HPDE6-E6E7 (cell line): ENCODE results near the gene CRYBA2.

ENCODE experiments used
- DNase-seq: peaks from one replicate; pipeline ENCODE4 v3.0.0; 2011; ENCODE audit warnings: missing footprints; ENCODE audit errors: extremely low spot score

Gene CRYBA2

DNA sequence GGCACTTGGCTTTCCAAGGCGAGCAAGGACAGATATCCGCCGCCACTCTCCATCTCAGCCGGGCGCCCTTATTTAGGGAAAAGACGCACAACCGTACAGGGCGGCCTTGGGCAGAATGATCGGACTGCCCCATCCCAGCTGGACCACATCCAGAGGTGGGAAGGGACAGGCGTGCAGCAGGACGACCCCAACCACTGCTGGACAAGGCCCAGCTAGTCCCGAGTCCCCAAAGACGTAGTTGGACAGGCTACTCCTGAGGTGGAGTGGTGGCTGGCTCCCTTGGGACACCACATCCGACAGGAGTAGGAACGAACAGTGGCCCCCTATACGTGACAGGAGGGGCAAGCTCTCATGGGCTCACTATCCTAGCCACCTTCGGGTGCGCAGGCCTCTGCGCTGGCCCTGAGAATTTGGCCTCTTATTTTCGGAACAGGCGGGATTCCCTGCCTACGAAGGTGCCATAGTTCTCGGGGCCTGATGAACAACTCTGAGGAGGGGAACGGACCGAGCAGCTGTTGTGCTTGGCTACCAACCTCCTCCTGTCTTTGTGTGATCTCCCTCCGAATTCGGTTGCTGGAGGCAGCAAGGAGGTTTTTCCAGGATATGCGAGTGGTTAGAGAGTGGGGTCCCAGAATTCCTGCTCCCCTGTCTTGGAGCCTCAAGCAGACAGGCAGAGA, 10.5 kb downstream of the CRYBA2 start:
- DNase-seq = no peak

DNA sequence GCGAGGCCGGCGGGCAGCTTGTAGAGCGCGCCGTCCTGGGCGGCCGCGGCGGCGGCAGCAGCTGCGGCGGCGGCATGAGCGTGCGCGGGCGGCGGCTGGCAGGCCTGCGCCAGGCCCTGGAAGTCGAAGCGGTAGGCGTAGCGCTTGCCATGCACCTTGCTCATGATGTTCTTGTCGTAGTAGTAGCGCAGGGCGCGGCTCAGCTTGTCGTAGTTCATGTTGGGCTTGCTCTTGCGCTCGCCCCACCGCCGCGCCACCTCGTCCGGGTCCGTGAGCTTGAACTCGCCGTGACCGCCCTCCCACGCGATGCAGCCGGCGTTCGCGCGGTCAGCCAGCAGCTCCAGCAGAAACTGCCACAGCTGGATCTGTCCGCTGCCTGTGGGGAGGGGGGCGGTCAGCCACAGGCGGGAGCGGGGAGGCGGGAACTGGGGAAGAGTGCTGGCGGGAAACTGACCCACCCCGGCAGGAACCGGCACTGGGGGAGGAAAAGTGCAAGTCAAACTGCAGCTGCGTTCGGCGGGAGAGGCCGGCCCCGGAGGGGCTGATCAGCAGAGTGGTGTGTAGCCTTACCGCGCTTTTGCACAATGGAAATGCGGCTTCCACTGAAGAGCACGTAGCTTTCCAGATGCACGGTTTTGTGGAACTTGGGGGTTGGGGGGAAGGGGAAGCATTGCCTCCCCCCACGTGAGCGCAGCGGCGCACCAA, 11.2 kb downstream of the CRYBA2 start:
- DNase-seq = no peak

DNA sequence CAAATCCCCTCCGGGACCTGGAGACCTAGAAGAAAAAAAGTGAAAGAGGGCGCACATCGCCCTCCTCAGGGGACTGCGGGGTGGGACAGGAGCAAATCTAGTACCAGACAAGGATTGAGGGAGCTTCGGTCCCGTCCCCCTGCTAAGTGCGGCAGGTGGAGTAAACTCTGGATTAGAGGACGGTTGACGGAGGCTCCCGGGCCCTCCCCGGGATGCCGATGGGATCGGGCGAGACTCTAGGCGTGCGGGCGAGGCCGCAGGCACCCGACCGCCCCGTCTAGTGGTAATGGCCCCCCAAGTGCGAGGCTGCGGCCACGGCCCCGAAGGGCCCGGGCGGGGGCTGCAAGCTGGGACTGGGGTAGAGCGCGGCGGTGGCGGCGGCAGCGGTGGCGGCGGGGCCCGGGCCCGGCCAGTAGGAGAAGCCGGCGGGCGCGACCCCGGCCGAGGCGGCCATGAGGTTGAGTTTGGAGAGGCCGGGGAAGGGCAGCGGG, 11.8 kb downstream of the CRYBA2 start:
- no peak for DNase-seq

DNA sequence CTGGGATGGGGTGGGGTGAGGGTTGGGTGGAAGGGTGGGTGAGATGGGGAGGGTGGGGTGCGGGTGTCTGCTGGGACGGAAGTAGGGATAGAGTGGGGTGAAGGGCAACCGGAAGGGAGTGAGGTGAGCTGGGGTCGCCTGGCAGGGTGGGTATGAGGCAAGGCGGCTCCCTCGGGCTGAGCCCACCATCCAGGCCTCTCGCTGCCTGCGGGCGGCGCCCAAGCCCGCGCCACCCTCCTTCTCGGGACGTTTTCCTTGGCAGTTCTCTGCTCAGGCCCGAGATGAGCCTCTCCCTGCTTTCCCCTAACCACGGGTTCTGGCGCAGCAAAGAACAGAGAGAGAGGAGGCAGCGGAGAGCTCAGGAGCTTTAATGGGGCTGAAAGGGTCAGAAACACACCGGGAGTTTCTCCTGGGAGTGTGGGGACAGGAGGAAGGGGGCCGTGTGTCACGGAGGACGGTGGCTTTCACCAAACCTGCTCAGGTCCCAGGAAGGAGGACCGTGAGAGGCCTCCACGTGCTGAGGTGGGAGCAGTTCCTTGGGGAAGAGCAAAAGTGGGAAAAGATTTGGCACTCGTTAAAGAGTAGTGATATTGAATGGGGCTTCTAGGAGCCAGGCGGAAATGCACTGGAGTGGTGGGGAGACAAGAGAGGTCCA, 12.4 kb downstream of the CRYBA2 start:
- DNase-seq = no peak

DNA sequence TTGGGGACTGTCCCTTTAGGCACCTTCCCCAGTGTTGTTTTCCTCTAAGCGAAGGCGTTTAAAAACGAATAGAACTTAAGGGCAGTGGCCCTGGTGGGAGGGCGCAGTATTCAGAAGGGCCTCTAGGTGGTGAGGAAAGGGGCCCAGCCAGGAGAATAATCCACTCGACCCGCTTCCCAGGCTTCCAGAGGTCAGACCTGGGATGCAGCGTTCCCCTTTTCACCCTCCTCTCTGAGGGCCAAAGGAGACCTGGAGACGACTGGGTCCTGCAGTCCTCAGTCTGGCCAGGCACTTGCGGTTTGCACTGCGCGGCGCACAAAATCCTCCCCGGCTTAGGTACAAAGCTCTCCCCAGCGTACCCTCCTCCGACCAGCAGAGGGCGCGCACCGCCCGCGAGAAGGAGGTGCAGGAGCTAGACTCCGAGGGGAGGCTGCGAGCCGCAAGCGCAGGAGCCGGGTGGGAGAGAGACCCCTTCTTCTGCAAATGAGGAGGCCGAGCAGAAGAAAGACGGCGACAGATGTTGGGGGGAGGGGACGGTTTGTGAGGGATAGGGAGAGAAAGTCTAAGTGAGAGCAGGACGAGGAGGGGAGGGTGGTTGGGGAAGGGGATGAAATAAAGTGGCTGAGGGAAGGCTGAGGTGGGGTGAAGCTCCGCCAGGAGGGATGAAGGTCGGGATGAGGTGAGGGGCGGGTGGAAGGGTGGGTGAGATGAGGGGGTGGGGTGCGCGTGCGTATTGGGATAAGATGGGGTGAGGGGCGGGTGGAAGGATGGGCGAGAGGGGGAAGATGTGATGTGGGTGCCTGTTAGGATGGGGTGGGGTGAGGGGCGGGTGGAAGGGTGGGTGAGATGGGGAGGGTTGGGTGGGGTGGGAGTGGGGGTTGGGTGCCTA, 13.1 kb downstream of the CRYBA2 start:
- DNase-seq = no peak

DNA sequence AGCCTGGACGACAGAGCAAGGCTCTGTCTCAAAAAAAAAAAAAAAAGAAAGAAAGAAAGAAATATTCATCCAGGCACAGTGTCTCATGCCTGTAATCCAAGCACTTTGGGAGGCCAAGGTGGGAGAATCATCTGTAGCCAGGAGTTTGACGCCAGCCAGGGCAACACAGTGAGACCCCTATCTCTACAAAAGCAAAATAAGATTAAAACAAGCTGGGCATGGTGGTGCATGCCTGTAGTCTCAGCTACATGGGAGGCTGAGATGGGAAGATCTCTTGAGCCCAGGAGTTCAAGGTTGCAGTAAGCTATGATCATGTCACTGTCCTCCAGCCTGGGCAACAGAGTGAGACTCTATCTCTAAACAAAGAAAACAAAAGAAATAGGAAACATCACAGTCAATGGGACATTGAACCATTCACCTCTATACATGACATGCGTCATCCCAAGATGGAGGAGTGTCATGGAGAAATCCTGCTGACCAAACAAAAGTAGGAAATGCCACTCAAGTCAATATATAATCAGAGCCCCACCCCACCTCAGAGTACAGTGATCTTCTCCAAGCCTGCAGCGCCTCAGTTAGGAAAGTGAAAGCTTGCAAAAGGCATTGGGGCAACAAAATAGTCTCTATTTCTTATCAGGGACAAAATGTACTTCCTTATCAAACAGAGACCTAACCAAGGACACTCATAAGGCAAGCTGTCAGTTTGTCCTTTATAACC, 18.0 kb downstream of the CRYBA2 start:
- DNase-seq = no peak

DNA sequence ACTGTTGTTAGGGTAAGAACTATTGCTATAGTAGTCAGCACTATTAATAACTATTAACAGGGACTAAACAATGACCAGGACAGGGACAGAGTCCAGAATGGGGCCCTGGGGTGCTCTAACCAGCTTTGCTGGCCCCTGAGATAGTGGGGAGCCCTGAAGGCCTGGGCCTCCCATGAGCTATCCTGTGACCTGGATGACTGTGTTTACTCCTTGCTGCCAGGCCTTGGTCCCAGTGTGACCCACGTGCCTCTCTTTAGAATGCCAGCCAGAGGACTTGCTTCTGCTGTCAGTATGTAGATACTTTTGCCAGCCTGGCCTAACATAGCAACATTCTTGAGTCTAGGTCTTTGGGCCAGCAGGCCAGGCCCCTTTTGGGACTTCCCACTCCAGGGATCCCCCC, 22.3 kb downstream of the CRYBA2 start:
- DNase-seq = no peak

DNA sequence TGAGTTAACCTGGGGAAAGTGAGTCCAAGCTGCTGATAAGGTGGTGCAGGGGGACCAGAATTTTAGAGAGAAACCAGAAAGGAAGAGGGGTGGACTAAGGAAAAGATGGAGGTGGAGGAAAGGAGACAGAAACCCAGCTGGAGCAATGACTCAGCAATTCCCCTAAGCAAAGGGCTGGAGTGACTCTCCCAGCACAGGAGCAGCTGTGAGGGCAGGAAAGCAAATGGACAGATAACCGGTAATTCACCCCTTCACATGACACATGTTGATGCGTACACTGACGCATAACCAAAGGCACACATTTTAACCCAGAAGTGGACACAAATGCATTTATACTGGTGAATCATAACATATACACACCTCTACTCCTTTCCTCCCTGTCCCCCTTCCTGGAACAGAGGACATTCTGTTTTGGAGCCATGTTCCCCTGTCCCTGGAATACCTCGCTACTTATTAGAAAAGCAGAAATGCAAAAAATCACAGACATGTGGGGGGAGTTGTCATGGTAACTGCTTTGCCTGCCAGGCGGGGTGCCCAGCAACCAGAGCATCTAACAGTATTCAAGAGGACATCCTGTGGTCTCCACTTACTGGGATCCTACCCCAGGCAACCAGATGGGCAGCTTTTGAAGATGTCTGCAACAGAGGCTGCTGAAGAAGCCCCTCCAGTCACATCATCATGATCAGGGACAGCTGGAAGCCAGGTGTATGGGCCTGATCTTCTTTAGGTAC, 29.0 kb downstream of the CRYBA2 start:
- peak; percentile 37 for DNase-seq

DNA sequence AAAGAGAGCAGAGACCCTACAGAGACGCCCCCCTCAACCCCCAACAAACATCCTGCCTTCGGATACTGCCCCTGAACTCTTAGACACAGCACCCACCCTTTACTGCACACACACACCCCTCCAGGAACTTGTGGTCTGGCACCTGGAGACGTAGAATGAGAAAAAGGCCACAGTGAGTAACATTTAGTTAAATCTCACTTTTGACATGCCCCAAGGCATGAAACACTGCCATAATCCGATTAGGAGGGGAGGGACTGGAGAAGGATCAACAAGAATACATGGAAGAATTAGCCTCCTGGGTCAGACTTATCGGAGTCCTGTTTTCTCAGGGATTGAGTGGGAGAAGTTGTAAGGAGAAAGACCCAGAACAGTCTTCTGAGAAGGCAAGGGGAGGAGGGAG, 29.6 kb downstream of the CRYBA2 start:
- DNase-seq = no peak

DNA sequence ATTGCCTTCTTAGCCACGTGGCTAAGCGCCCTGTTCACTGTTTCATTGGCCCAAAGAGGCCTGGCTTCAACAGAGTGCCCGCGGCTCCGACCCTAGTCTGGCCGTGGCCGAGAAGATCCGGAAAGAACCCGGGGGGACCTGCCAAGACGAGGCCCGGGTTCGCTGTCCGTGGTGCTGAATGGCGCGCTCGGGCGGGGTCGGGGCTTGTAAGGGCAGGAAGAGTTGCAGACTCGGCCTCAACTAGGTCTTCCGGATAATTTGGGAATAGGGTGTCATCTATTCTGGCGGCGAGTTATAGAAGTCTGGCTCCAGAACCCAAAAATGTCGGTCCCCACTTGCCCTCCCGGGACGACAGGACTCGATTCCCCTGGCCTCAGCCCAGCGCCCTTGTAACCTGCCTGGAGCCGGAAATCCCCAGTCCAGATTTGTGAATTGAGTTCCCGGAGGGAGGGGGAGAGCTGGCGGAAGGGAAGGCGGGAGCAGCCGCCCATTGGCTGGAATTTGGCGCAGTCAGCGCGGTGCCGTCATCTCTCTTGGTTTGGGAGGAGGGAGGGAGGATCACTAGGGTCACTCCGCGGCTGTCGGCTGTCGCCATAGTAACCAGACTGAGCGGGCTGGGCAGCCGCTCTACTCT, 30.2 kb downstream of the CRYBA2 start:
- no peak for DNase-seq

DNA sequence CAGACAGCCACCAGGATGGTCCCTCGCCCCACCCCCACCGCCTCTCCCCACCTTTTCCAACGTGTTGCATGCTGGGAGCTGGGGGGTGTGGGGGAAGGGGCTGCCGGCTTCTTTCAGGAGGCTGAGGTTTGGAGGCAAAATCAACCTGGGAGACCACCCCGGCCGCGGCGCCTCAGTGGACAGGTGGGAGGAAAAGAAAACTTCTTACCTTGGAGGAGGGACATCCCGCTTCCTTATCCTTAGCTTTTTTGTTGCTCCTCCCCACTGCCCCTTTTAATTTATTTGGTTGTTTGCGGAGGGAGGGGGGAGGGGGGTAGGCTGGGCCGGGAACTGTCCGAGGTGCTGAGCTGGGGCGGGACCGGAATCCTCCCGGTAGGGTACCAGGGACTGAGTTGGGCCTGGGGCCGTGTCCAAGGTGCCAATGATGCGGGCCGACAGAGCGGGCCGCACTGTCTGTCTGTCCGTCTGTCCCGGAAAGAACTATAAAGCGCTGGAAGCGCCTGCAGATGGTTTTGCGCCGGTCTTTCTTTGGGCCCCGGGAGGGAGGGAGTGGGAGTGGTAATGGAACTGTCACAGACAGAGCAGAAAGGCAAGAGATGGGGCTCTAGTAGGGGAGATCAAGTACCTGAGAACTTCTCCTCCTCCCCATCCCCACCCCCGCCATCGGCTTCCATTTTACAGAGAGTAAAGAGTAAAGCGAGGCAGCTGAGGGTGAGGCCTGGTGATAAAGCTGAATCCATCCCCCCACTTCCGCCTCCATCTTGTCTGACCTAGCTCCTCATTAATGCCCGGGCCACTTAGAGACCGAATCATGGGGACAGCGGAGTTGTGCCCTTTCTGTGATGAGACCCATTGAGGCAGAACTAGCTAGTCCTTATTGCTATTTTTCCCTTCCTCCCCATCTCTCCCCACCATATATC, 31.3 kb downstream of the CRYBA2 start:
- no peak for DNase-seq

DNA sequence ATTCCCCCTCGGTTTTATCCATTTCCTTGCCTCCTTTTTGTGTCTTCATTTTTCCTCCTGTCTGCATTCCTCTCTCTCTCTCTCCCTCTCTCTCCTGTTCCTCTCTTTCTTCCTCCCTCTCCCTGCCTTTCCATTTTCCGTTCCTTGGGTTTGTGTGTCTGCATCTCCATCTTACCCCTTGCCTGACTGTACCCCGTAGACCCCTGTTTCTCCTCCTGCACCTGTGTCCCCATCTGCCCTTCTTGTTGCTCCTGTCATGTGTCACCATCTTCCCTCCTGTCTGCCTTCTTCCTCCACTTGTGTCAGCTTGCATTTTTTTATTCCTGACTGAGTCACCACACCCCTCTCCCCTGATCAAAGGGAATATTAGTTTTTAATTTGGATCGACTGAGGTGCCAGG, 32.0 kb downstream of the CRYBA2 start:
- DNase-seq = no peak

DNA sequence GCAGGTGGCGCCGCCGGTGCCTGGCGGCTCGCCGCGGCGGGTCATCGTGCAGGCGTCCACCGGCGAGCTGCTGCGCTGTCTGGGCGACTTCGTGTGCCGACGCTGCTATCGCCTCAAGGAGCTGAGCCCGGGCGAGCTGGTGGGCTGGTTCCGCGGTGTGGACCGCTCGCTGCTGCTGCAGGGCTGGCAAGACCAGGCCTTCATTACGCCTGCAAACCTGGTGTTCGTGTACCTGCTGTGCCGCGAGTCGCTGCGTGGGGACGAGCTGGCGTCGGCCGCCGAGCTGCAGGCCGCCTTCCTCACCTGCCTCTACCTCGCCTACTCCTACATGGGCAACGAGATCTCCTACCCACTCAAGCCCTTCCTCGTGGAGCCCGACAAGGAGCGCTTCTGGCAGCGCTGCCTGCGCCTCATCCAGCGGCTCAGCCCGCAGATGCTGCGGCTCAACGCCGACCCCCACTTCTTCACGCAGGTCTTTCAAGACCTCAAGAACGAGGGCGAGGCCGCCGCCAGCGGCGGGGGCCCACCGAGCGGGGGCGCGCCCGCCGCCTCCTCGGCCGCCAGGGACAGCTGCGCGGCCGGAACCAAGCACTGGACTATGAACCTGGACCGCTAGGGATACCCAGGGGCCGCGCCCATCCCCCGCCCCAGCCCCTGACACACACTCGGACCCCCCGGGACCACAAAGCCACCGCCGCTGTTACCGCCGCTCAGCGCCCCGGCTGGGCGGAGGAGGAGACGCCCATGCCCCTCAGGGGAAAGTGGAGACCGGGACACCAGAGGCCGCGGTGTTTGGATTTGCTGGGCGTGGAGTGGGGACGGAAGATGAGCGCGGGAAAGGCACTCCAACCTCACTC, 32.7 kb downstream of the CRYBA2 start:
- no peak for DNase-seq

DNA sequence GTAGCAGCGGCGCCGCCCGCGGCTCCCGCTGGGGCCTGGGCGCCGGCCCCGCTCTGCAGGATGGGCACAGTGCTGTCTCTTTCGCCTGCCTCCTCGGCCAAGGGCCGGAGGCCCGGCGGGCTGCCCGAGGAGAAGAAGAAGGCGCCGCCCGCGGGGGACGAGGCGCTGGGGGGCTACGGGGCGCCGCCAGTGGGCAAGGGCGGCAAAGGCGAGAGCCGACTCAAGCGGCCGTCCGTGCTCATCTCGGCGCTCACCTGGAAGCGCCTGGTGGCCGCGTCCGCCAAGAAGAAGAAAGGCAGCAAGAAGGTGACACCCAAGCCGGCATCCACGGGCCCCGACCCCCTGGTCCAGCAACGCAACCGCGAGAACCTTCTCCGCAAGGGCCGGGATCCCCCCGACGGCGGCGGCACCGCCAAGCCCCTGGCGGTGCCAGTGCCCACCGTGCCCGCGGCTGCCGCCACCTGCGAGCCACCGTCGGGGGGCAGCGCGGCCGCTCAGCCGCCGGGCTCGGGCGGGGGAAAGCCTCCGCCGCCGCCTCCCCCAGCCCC, 33.4 kb downstream of the CRYBA2 start:
- no peak for DNase-seq

DNA sequence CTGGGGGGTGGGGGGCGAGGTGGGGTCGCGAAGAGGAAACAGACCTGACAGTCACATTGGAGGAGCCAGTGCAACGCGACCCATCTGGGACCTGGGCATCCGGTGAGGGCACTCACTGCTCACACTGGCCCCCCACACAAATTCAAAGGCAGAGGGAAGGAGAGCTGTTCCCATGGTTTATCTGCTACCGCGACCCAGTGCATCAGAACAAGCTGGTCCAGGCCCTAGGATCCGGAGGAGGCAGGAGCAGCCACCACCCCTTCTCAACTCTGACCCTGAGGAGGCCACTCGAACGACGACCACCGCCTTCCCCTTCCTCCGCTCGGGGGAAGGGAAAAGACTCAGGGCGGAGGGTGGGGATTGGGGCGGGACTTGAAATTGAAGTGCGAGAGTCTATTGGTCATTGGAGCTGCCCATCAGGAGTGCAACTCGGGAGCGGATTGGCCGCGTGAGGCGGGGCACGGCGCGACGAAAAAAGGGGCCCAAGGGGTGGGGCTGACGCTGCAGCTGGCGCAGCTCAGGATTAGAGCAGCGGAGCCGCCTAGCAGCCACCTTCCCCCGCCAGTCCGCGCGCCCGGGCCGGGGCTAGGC, 34.0 kb downstream of the CRYBA2 start, which contains the start of gene CDK5R2:
Gene CDK5R2 (plus strand): TSS at position 526 of the 591 bp plus-strand sequence. CDS start 155 bp downstream, outside the sequence.
- peak; percentile 93 for DNase-seq

DNA sequence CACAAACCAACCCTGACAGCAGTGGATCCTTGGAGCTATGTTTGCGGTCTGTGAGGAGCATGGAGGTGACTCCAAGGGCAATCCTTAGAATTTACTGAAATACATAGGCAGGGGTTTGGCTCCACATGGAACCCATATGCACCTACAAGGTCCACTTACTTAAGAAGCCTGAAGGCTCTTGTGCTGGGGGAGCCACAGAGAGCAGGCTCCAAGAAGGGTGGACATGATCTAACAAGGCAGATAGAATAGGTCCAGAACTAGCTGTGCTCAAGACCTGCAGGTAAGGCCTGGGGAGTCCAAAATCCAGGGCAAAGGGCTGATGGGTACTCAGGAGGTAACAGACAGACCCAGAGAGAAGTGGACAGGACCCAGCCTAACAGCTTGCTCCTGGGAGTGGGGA, 34.9 kb downstream of the CRYBA2 start:
- DNase-seq = no peak

DNA sequence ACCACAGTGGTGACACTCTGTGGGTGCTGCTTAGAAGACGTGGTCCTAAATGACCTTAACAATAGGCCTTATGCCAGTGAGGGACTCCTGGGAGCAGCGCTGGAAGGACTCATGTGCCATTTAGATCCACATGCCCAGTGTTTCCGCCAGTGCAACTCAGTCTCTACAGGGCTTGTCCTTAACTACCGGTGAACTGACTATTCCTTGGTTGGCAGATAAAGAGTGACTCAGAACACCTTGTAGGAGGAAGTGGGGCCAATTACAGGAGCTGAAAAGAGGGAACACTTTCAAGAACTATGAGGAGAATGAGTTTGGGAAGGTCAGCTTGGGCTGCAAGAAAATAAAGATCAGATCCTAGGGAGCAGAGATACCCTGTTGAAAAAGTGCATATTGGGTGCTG, 35.6 kb downstream of the CRYBA2 start:
- DNase-seq = no peak
